ENCODE data around the gene HS1BP3.

HS1BP3 gene

GRCh38 chr2:20615466-20616241 is 35.2 kb downstream of the HS1BP3 start:
- in situ Hi-C loops (cut with MboI; ENCODE audit: low pct_unique_long_range_greater_than_20kb, low sequenced_read_pairs) = no loop called here
- no peak for DNase-seq

GRCh38 chr2:20615068-20615465 is 35.8 kb downstream of the HS1BP3 start:
- DNase-seq = no peak
- in situ Hi-C loops (cut with MboI; ENCODE audit: low pct_unique_long_range_greater_than_20kb, low sequenced_read_pairs) = no loop called here

GRCh38 chr2:20614201-20615067 is 36.5 kb downstream of the HS1BP3 start:
- DNase-seq = no peak
- in situ Hi-C loops (cut with MboI; ENCODE audit: low pct_unique_long_range_greater_than_20kb, low sequenced_read_pairs) = no loop called here

- DNase-seq = no peak
- in situ Hi-C loops (cut with MboI; ENCODE audit: low pct_unique_long_range_greater_than_20kb, low sequenced_read_pairs) = no loop called here
Measured at GRCh38 chr2:20612925-20613916, 37.7 kb downstream of the HS1BP3 start.

- in situ Hi-C loops (cut with MboI; ENCODE audit: low pct_unique_long_range_greater_than_20kb, low sequenced_read_pairs) = no loop called here
- no peak for DNase-seq
Measured at GRCh38 chr2:20611844-20612356, 39.0 kb downstream of the HS1BP3 start.

GRCh38 chr2:20611077-20611843 is 39.6 kb downstream of the HS1BP3 start:
- peak; percentile 35 for DNase-seq
- in situ Hi-C loops (cut with MboI; ENCODE audit: low pct_unique_long_range_greater_than_20kb, low sequenced_read_pairs) = no loop called here

- DNase-seq = no peak
- in situ Hi-C loops (cut with MboI; ENCODE audit: low pct_unique_long_range_greater_than_20kb, low sequenced_read_pairs) = no loop called here
Measured at GRCh38 chr2:20609995-20610357, 40.9 kb downstream of the HS1BP3 start.

GRCh38 chr2:20609349-20609994 is 41.4 kb downstream of the HS1BP3 start:
- in situ Hi-C loops (cut with MboI; ENCODE audit: low pct_unique_long_range_greater_than_20kb, low sequenced_read_pairs) = no loop called here
- no peak for DNase-seq

GRCh38 chr2:20608666-20609348 is 42.1 kb downstream of the HS1BP3 start:
- in situ Hi-C loops (cut with MboI; ENCODE audit: low pct_unique_long_range_greater_than_20kb, low sequenced_read_pairs) = no loop called here
- no peak for DNase-seq

- in situ Hi-C loops (cut with MboI; ENCODE audit: low pct_unique_long_range_greater_than_20kb, low sequenced_read_pairs) = no loop called here
- DNase-seq = no peak
Measured at GRCh38 chr2:20607446-20607845, 43.5 kb downstream of the HS1BP3 start.

GRCh38 chr2:20606198-20606597 is 44.7 kb downstream of the HS1BP3 start:
- no peak for DNase-seq
- in situ Hi-C loops (cut with MboI; ENCODE audit: low pct_unique_long_range_greater_than_20kb, low sequenced_read_pairs) = no loop called here

GRCh38 chr2:20604951-20605381 is 45.9 kb downstream of the HS1BP3 start:
- no peak for DNase-seq

GRCh38 chr2:20604401-20604911 is 46.4 kb downstream of the HS1BP3 start:
- DNase-seq = no peak
- in situ Hi-C loops (cut with MboI; ENCODE audit: low pct_unique_long_range_greater_than_20kb, low sequenced_read_pairs) = no loop called here

More at GRCh38 chr2:20604951-20605381, 45.9 kb downstream of the HS1BP3 start:
- in situ Hi-C loops (cut with MboI; ENCODE audit: low pct_unique_long_range_greater_than_20kb, low sequenced_read_pairs) = no loop called here

- in situ Hi-C loops (cut with MboI; ENCODE audit: low pct_unique_long_range_greater_than_20kb, low sequenced_read_pairs) = no loop called here
- DNase-seq = no peak
Measured at GRCh38 chr2:20603791-20604190, 47.1 kb downstream of the HS1BP3 start.

GRCh38 chr2:20602803-20603202 is 48.1 kb downstream of the HS1BP3 start:
- in situ Hi-C loops (cut with MboI; ENCODE audit: low pct_unique_long_range_greater_than_20kb, low sequenced_read_pairs) = no loop called here

GRCh38 chr2:20600756-20601325 is 50.1 kb downstream of the HS1BP3 start:
- in situ Hi-C loops (cut with MboI; ENCODE audit: low pct_unique_long_range_greater_than_20kb, low sequenced_read_pairs) = no loop called here
- DNase-seq = no peak

More at GRCh38 chr2:20602803-20603202, 48.1 kb downstream of the HS1BP3 start:
- no peak for DNase-seq
